CD4-positive, alpha-beta T cell treated with Interleukin-4 for 4 hours (primary cell): ENCODE data around the gene GABPB1.

Source experiments
- DNase-seq: peaks from one replicate; pipeline ENCODE4 v3.0.0-alpha.2; 2020

GABPB1 gene

GRCh38 chr15:50236433-50236832, 118.6 kb downstream of the GABPB1 start:
- DNase-seq, result no peak

DNA sequence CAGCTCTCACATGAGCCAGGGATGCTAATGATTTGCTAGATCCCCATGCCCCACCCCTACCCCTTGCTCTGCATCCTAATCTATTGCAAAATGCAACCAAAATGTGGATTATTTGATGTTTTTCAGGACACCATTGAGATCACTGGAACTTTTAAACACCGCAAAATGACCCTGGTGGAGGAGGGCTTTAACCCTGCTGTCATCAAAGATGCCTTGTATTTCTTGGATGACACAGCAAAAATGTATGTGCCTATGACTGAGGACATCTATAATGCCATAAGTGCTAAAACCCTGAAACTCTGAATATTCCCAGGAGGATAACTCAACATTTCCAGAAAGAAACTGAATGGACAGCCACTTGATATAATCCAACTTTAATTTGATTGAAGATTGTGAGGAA, 119.2 kb downstream of the GABPB1 start:
- no peak for DNase-seq

GRCh38 chr15:50234764-50235163, 120.2 kb downstream of the GABPB1 start:
- DNase-seq, result no peak

- DNase-seq, result no peak
These were observed 121.7 kb downstream of the GABPB1 start for GRCh38 chr15:50233192-50233736.

DNA sequence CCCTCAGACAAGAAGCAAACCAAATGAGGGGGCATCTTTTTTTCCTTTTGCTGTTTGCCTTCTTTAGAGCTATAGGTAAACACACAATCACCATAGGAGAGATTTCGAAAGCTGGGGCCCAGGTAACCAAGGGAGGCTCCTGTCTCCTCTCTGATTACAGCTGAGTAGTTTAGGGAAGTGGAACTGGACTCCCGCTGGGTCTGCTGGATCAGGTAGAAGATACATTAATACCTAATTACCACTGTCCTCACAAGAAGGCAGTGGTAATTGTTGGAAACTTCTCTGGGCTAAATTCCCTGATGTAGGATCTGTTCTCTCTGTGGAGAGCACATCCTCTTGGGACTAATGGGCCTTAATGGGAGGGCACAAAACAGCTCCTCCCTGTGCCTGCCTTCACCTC, 122.2 kb downstream of the GABPB1 start:
- DNase-seq, result no peak

DNA sequence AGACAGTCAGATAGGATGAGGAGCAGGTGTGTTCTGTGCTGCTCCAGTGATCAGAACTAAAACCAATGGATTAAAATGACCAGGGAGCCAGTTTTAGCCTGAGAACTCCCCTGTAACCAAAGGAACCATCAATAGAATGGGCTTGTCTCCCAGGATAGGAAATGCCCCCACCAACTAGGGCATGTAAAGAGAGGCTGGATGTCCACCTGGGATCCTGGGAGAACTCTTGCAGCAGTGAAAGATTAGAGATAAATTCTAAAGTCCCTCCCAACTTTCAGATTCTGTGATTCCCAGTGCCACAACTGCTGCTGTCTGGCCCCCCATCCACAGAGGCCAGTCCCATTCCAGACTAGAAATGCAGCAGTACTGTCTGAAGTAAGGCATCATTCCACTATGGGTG, 123.2 kb downstream of the GABPB1 start:
- no peak for DNase-seq

DNA sequence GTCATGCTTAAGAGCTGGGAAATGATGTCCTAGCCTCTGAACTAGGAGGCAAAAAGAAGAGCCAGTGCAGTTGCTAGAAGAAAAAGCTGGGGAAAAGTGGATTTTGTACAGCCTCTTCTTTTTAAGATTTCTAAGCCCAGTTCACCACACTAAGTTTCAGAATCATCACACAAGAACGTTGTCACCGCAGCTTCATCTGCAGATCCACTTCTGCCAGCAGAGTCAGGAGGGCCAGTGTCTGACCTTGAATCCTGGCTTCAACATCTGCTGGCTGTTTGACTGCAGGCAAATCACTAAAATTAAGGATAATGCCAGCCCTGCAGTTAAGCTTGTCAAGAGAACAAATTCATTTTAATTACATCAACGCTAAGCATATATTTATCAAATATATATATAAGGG, 125.7 kb downstream of the GABPB1 start:
- no peak for DNase-seq

GRCh38 chr15:50228866-50229265, 126.1 kb downstream of the GABPB1 start:
- no peak for DNase-seq

- no peak for DNase-seq
These were observed 127.9 kb downstream of the GABPB1 start for GRCh38 chr15:50227076-50227475.

DNA sequence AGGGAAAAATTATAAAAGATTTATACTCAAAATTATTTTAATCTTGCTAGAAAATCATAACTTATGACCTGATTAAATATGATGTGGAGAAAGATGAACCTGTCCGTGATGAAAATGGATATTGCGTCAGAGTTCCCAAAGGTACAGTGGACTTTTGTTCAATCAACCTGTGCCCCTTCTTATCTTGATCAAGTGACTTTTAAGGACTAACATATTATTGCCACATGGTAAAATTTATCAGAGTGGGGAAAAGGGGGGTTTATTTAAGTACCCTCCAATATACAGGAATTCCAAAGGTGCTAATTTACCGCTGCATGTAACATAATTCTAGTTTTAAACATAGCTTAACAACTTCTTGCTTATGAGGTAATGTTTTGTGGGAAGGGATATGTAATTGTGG, 129.1 kb downstream of the GABPB1 start:
- no peak for DNase-seq
